Measurements from ENCODE around the gene FUCA1.
"Not testable (repeated sequence)": the region's sequence is repeated elsewhere in the genome, so short reads cannot be mapped to it uniquely, and the experiment has no call there.

Gene FUCA1

DNA sequence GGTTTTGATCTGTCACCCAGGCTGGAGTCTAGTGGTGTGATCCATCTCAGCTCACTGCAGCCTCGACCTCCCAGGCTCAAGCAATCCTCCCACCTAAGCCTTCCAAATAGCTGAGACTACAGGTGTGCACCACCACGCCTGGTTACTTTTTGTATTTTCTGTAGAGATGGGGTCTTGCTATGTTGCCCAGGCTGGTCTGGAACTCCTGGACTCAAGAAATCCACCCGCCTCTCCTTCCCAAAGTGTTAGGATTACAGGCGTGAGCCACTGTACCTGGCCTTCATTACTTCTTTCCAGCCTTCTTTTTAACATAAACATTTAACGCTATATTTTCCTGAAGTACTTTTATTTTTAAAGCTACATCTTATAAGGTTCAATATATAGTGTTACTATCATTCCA, 24.4 kb downstream of the FUCA1 start:
- FAIRE-seq: no peak

GRCh38 chr1:23838401-23838866, 29.7 kb downstream of the FUCA1 start:
- peak; percentile 94 for FAIRE-seq
- peak; percentile 74 for DNase-seq (ENCODE audit: low spot score)

More for the DNA sequence above, 24.4 kb downstream of the FUCA1 start:
- no peak for DNase-seq (ENCODE audit: low spot score)

- no peak for DNase-seq (ENCODE audit: low spot score)
- no peak for FAIRE-seq
These were observed 30.2 kb downstream of the FUCA1 start for GRCh38 chr1:23837908-23838307.

DNA sequence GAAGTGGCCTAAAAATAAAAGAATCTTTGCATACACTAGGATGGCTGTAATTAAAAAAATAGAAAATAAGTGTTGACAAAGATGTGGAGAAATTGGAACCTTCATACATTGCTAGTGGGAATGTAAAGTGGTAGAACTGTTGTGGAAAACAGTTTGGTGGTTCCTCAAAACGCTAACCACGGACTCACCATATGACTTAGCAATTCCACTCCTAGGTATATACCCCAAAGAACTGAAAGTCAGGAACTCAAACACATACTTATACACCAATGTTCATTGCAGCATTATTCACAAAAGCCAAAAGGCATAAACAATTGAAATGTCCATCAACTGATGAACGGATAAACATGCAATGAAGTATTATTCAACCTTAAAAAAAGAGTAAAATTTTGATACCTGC, 32.1 kb downstream of the FUCA1 start:
- FAIRE-seq: no peak
- no peak for DNase-seq (ENCODE audit: low spot score)

GRCh38 chr1:23834156-23834555, 33.9 kb downstream of the FUCA1 start:
- not testable (repeated sequence) for DNase-seq (ENCODE audit: low spot score); FAIRE-seq

- DNase-seq (ENCODE audit: low spot score) (no peak), FAIRE-seq (no peak)
These were observed 40.4 kb downstream of the FUCA1 start for GRCh38 chr1:23827717-23828116.

DNA sequence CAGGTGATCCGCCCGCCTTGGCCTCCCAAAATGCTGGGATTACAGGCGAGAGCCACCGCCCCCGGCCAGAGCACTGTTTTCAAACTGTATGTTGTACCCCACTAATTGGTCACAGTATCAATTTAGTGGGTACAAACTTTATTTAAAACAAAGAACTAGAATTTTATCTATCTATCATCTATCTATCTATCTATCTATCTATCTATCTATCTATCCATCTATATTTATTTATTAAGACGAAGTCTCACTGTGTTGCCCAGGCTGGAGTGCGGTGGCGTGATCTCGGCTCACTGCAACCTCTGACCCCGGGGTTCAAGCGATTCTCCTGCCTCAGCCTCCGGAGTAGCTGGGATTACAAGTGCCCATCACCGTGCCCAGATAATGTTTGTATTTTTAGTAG, 41.5 kb downstream of the FUCA1 start:
- not testable (repeated sequence) for DNase-seq (ENCODE audit: low spot score); FAIRE-seq

- FAIRE-seq (no peak), DNase-seq (ENCODE audit: low spot score) (no peak)
These were observed 42.1 kb downstream of the FUCA1 start for GRCh38 chr1:23825762-23826522.

DNA sequence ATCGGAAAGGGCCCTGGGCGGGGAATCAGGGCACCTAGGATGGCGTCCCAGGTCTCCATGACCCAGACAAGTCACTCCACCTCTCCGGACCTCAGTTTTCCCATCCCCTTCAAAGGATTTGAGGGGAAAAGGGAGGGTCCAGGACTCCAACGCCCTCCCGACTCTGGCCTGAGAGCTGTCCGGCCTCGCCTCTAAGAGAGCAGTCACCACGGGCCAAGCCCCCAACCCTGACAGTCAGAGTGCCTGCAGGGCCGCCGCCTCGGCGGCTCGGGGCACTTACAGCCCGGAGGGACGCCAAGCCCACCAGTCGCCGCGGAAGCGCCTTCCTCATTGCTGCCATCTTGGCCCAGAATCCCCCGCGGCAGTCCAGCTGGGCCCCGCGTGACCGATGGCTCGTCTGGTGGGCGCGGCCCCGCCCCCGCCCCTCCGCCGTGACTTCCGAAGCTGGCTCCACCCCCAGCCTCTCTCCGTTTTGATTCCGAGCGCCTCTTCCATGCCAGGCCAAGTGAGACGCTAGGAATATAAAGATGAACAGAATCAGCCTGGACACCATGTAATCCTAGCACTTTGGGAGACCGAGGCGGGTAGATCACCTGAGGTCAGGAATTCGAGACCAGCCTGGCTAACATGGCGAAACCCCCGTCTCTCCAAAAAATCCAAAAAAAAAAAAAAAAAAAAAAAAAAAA, 42.9 kb downstream of the FUCA1 start, which contains the start of gene HMGCL:
HMGCL (minus strand) TSS at position 354 of the 686 bp plus-strand sequence; CDS start at position 340, 14 bp downstream.
- DNase-seq (ENCODE audit: low spot score): peak; percentile 95
- FAIRE-seq: no peak

DNA sequence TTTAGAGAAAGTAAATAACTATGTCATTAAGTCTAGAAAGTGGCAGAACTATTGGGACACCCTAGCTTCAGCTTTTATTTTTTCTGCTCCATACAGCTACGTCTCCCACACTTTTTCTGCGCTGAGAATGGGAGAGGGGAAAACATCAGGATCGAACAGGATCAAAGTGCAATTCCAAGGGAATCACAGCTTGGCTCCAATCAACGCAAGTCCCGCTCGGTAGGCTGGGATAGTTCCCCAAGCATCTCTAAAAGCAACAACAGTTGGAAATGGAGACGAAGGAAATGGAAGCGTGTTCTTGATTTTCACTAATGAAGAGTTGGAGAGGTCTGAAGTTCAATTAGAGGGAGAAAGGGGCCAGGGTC, 43.4 kb downstream of the FUCA1 start:
- FAIRE-seq (no peak), DNase-seq (ENCODE audit: low spot score) (no peak)

DNA sequence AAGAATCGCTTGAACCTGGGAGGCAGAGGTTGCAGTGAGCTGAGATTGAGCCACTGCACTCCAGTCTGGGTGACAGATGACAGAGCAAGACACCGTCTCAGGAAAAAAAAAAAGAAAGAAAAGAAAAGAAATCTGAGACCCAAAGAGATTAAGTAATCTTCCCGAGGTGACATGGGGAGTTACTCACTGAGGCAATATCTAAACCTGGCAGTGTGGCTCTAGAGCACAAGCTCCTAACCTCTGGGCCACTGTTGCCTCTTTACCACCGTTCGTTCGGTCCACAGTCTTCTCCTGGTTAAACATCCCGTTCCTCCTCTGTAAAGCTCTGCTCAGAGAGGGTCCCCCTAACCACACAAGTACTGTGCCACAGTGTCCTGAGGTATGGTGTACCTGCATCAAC, 44.3 kb downstream of the FUCA1 start:
- no peak for FAIRE-seq

DNA sequence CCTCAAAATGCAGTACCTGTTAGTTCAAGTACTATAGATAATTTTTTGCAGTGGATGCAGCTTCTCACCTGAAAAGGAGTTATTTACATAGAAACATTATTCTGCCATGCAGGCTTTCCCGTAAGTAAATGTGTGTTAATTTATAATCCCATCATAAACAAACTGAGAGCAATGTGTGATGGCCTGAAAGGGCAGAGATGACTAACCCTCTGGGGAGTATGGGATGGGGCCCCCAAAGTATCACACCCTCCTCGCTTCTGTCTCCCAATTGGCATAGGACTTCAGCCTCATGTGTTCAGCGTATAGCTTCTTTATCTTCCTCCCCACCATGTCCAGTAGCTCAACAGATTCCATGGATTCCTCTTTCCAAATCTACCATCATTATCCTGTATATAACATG, 50.5 kb downstream of the FUCA1 start:
- FAIRE-seq (no peak), DNase-seq (ENCODE audit: low spot score) (no peak)

More for the DNA sequence above, 44.3 kb downstream of the FUCA1 start:
- no peak for DNase-seq (ENCODE audit: low spot score)

- FAIRE-seq (no peak), DNase-seq (ENCODE audit: low spot score) (no peak)
These were observed 51.2 kb downstream of the FUCA1 start for GRCh38 chr1:23816906-23817305.

DNA sequence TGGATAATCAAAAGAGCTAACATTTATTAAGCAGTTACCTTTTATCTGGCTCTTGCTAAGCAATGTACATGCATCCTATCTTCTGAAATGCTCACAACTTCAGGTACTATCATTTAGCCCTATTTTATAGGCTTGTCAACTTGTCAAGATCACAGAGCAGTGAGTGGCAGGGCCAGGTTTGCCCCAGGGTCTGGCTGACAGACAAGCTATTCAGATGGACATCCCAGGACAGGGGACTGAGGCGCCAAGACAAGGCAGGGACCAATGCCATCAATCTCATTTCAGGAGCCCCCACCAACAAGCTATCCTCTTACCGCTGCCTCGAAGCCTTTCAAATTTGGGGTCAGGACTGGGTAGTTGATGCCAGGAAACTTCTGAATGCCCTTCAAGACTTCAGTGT, 51.7 kb downstream of the FUCA1 start:
- FAIRE-seq (no peak), DNase-seq (ENCODE audit: low spot score) (no peak)

GRCh38 chr1:23814016-23814415, 54.1 kb downstream of the FUCA1 start:
- FAIRE-seq (no peak), DNase-seq (ENCODE audit: low spot score) (no peak)

GRCh38 chr1:23810818-23811540, 57.1 kb downstream of the FUCA1 start:
- DNase-seq (ENCODE audit: low spot score) (peak; percentile 40), FAIRE-seq (no peak)

- peak; percentile 74 for DNase-seq (ENCODE audit: low spot score)
- no peak for FAIRE-seq
These were observed 58.3 kb downstream of the FUCA1 start for GRCh38 chr1:23809751-23810171.

- no peak for FAIRE-seq
- no peak for DNase-seq (ENCODE audit: low spot score)
These were observed 60.6 kb downstream of the FUCA1 start for GRCh38 chr1:23807453-23807852.

GRCh38 chr1:23806280-23806679, 61.8 kb downstream of the FUCA1 start:
- FAIRE-seq (no peak), DNase-seq (ENCODE audit: low spot score) (no peak)

- FAIRE-seq: no peak
- DNase-seq (ENCODE audit: low spot score): no peak
These were observed 63.1 kb downstream of the FUCA1 start for GRCh38 chr1:23805025-23805424.

DNA sequence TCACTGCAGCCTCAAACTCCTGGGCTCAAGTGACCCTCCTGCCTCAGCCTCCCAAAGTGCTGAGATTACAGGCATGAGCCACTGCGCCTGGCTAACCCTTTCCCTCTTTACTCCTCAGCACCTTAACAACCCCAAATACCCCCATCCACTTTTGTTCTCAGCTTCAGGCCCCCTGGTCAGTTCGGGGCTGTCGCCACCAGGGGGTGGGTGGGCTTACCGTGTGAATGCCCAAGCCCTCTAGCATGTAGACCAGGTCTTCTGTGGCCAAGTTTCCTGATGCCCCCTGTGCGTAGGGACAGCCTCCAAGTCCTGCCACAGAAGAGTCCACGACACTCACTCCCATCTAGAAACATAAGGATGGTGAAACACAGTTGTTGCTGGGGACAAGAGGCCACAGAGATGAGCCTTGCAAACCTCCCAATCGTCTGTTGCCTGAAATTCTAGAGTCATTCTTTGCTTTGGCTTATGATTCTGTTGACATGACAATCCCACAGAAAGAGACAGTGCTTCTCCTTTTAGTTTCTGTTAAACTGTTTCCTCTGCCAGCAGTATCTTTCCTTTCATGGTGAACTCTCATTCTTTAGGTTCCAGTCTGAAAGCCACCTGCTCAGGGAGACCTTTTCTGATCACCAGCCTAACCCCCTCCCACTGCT, 63.8 kb downstream of the FUCA1 start:
- DNase-seq (ENCODE audit: low spot score) (no peak), FAIRE-seq (no peak)

Measured in urothelium cell line (cell line).